MM.1S (cell line): ENCODE data around the gene RAPGEFL1.

ENCODE experiments used
- DNase-seq: peaks from one replicate; pipeline ENCODE4 v3.0.0-alpha.2; 2015
- H2AFZ ChIP-seq: fragments of 300-600 bp; sonication (generic); 2 replicates; pipeline ENCODE4 v1.6.0; 2016; ENCODE audit warnings: antibody characterized with exemption, low read length
- H3F3A ChIP-seq: fragments of 300-600 bp; sonication (generic); 2 replicates; pipeline ENCODE4 v1.6.1; 2016; ENCODE audit warnings: mild to moderate bottlenecking, antibody characterized with exemption, low read length, moderate library complexity, mixed read lengths; ENCODE audit not compliant: insufficient read depth
- H3K27ac ChIP-seq: fragments of 300-600 bp; sonication (generic); 2 replicates; pipeline ENCODE4 v1.5.1; 2016; ENCODE audit warnings: mild to moderate bottlenecking, low read length
- H3K27me3 ChIP-seq: fragments of 300-600 bp; sonication (generic); replicated peaks from 2 replicates; pipeline ENCODE4 v1.6.0; 2016; ENCODE audit warnings: low read length; ENCODE audit not compliant: insufficient read depth
- H3K36me3 ChIP-seq: fragments of 300-600 bp; sonication (generic); replicated peaks from 2 replicates; pipeline ENCODE4 v1.6.1; 2016; ENCODE audit warnings: mild to moderate bottlenecking, low read length, mixed read lengths; ENCODE audit not compliant: insufficient read depth
- H3K4me1 ChIP-seq: fragments of 300-600 bp; sonication (generic); 2 replicates; pipeline ENCODE4 v1.6.1; 2016; ENCODE audit warnings: low read length, mixed read lengths
- H3K4me2 ChIP-seq: fragments of 300-600 bp; sonication (generic); 2 replicates; pipeline ENCODE4 v1.6.0; 2016; ENCODE audit warnings: low read depth, low read length
- H3K4me3 ChIP-seq: fragments of 300-600 bp; sonication (generic); 2 replicates; pipeline ENCODE4 v1.5.1; 2016; ENCODE audit warnings: low read length, mixed read lengths
- H3K79me2 ChIP-seq: fragments of 300-600 bp; sonication (generic); 2 replicates; pipeline ENCODE4 v1.6.1; 2016; ENCODE audit warnings: mixed run types, low read length, mixed read lengths
- H3K9ac ChIP-seq: fragments of 300-600 bp; sonication (generic); 2 replicates; pipeline ENCODE4 v1.6.1; 2016; ENCODE audit warnings: low read length, mixed read lengths
- H3K9me2 ChIP-seq: fragments of 300-600 bp; sonication (generic); replicated peaks from 2 replicates; pipeline ENCODE4 v1.6.1; 2016; ENCODE audit warnings: mild to moderate bottlenecking, low read length, mixed read lengths; ENCODE audit not compliant: insufficient read depth
- H3K9me3 ChIP-seq: fragments of 300-600 bp; sonication (generic); replicated peaks from 2 replicates; pipeline ENCODE4 v1.6.1; 2016; ENCODE audit warnings: mild to moderate bottlenecking, low read length, mixed read lengths; ENCODE audit not compliant: insufficient read depth
- H4K20me1 ChIP-seq: fragments of 300-600 bp; sonication (generic); 2 replicates; pipeline ENCODE4 v1.6.1; 2016; ENCODE audit warnings: mild to moderate bottlenecking, low read length, moderate library complexity, mixed read lengths; ENCODE audit not compliant: insufficient read depth
- CTCF ChIP-seq: fragments of 300-600 bp; sonication (generic); IDR thresholded peaks from 2 replicates; pipeline ENCODE4 v1.5.1; 2016; ENCODE audit warnings: antibody characterized with exemption, low read length, mixed read lengths
- EZH2 ChIP-seq: fragments of 300-600 bp; sonication (generic); optimal IDR thresholded peaks from 2 replicates; pipeline ENCODE3; 2017; ENCODE audit warnings: low read depth, mild to moderate bottlenecking, antibody characterized with exemption, low read length, mixed read lengths
- EZH2phosphoT487 ChIP-seq: fragments of 300-600 bp; sonication (generic); IDR thresholded peaks from 2 replicates; pipeline ENCODE4 v1.6.1; 2018; ENCODE audit warnings: antibody characterized with exemption, low read length

RAPGEFL1 gene

GRCh38 chr17:40191237-40192208 lies 14.3 kb downstream of the RAPGEFL1 start:
- H3K27ac ChIP-seq = no peak overlapping the region

GRCh38 chr17:40192961-40193360 lies 15.7 kb downstream of the RAPGEFL1 start:
- no peaks in the 10 kb centered on the region for H3F3A ChIP-seq

More at GRCh38 chr17:40191237-40192208, 14.3 kb downstream of the RAPGEFL1 start:
- peak overlapping the region; percentile 53; the same call in 1 of the 2 replicates for H3K9ac ChIP-seq
- H3K4me1 ChIP-seq = peaks cover 15% of the 10 kb centered on the region
- peak overlapping the region; percentile 97 for H3K4me2 ChIP-seq
- DNase-seq = peak; percentile 75
- no peaks in the 10 kb centered on the region for H4K20me1 ChIP-seq
- TF ChIP-seq EZH2phosphoT487 = no peak
- no peak for TF ChIP-seq EZH2
- peak; percentile 85 for TF ChIP-seq CTCF
- H3K4me3 ChIP-seq = peak overlapping the region; percentile 77
- H3K27me3 ChIP-seq = no peaks in the 10 kb centered on the region
- H3F3A ChIP-seq = no peaks in the 10 kb centered on the region
- H2AFZ ChIP-seq = peak overlapping the region; percentile 95
- H3K36me3 ChIP-seq = no peaks in the 10 kb centered on the region
- H3K9me2 ChIP-seq = no peaks in the 10 kb centered on the region
- H3K79me2 ChIP-seq = no peaks in the 10 kb centered on the region
- H3K9me3 ChIP-seq = no peaks in the 10 kb centered on the region

GRCh38 chr17:40194821-40195220 lies 17.6 kb downstream of the RAPGEFL1 start:
- Histone ChIP-seq H3K9ac (no peak overlapping the region), H4K20me1 (no peaks in the 10 kb centered on the region), H3K9me3 (no peaks in the 10 kb centered on the region), H3K4me1 (peaks cover 15% of the 10 kb centered on the region), H3K4me3 (no peak overlapping the region), H2AFZ (0 out of 2 replicates have a peak overlapping the region, but pooled peaks have one; percentile 29), H3K9me2 (no peaks in the 10 kb centered on the region), H3F3A (no peaks in the 10 kb centered on the region), H3K27me3 (no peaks in the 10 kb centered on the region), H3K79me2 (no peaks in the 10 kb centered on the region), H3K36me3 (no peaks in the 10 kb centered on the region), H3K27ac (no peak overlapping the region), H3K4me2 (no peak overlapping the region)
- no peak for DNase-seq
- TF ChIP-seq EZH2 (no peak), EZH2phosphoT487 (no peak), CTCF (no peak)

More at GRCh38 chr17:40192961-40193360, 15.7 kb downstream of the RAPGEFL1 start:
- H2AFZ ChIP-seq = no peak overlapping the region
- H3K27me3 ChIP-seq = no peaks in the 10 kb centered on the region
- no peak overlapping the region for H3K4me2 ChIP-seq
- TF ChIP-seq EZH2 = no peak
- no peaks in the 10 kb centered on the region for H3K9me3 ChIP-seq
- H3K79me2 ChIP-seq = no peaks in the 10 kb centered on the region
- no peak overlapping the region for H3K9ac ChIP-seq
- H3K27ac ChIP-seq = no peak overlapping the region
- no peaks in the 10 kb centered on the region for H4K20me1 ChIP-seq
- no peaks in the 10 kb centered on the region for H3K9me2 ChIP-seq
- H3K36me3 ChIP-seq = no peaks in the 10 kb centered on the region
- DNase-seq = no peak
- peaks cover 15% of the 10 kb centered on the region for H3K4me1 ChIP-seq
- no peak overlapping the region for H3K4me3 ChIP-seq
